Ishikawa (cell line): ENCODE measurements around the gene ORM1.

Experiments
- CEBPB ChIP-seq: IDR thresholded peaks from 2 replicates; pipeline ENCODE4 v1.6.1; 2012
- CREB1 ChIP-seq: IDR thresholded peaks from 2 replicates; pipeline ENCODE4 v1.6.1; 2012; ENCODE audit warnings: low read depth
- EGR1 ChIP-seq: IDR thresholded peaks from 2 replicates; pipeline ENCODE4 v1.6.1; 2012
- EP300 ChIP-seq: IDR thresholded peaks from 2 replicates; pipeline ENCODE4 v1.6.1; 2012; ENCODE audit warnings: borderline replicate concordance
- RAD21 ChIP-seq: IDR thresholded peaks from 2 replicates; pipeline ENCODE4 v1.6.1; 2012; ENCODE audit warnings: low read depth
- TCF12 ChIP-seq: IDR thresholded peaks from 2 replicates; pipeline ENCODE4 v1.6.1; 2012; ENCODE audit warnings: low read depth
- TEAD4 ChIP-seq: IDR thresholded peaks from 2 replicates; pipeline ENCODE4 v1.6.1; 2012
- YY1 ChIP-seq: IDR thresholded peaks from 2 replicates; pipeline ENCODE4 v1.6.1; 2012; ENCODE audit warnings: low read depth
- TF ChIP-seq, protein P1 (sequence below): IDR thresholded peaks from 2 replicates; pipeline ENCODE4 v1.6.1; 2012
- TF ChIP-seq, protein P2 (sequence below): IDR thresholded peaks from 2 replicates; pipeline ENCODE4 v1.6.1; 2012
- TF ChIP-seq, protein P3 (sequence below): IDR thresholded peaks from 2 replicates; pipeline ENCODE4 v1.6.1; 2012; ENCODE audit warnings: low read depth, mild to moderate bottlenecking

DNA sequence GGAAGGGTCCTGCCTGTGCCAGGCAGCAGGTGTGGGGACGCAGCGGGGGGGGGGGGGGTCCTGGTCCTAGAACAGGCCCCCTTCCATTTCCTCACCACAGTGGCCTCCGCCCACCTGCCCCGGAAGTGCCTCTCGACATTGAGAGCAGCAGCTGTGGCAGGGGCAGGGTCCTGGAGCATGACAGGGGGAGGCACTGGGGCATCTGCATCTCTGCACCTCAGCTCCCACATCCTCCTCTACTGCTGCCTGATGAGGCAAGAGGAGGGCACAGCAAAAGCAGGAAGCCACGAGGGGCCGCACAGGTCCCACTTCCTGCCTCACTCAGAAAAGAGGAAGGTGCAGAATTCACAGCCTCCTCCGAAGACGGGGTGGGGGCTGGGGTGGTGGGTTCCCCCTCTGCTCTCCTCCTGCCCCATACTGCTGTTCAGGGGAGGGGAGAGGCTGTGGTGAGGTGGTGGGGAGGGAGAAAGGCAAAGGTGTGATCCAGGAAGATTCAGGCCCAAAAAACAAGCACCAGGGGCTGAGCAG, 50.1 kb downstream of the ORM1 start:
- TF ChIP-seq EGR1 (no peak), RAD21 (no peak), TCF12 (no peak), YY1 (no peak), CREB1 (no peak), EP300 (no peak), CEBPB (no peak), TEAD4 (no peak)
- TF ChIP-seq, protein P1, sequence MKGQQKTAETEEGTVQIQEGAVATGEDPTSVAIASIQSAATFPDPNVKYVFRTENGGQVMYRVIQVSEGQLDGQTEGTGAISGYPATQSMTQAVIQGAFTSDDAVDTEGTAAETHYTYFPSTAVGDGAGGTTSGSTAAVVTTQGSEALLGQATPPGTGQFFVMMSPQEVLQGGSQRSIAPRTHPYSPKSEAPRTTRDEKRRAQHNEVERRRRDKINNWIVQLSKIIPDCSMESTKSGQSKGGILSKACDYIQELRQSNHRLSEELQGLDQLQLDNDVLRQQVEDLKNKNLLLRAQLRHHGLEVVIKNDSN: no peak
- TF ChIP-seq, protein P2, sequence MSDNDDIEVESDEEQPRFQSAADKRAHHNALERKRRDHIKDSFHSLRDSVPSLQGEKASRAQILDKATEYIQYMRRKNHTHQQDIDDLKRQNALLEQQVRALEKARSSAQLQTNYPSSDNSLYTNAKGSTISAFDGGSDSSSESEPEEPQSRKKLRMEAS: no peak
- TF ChIP-seq, protein P3, sequence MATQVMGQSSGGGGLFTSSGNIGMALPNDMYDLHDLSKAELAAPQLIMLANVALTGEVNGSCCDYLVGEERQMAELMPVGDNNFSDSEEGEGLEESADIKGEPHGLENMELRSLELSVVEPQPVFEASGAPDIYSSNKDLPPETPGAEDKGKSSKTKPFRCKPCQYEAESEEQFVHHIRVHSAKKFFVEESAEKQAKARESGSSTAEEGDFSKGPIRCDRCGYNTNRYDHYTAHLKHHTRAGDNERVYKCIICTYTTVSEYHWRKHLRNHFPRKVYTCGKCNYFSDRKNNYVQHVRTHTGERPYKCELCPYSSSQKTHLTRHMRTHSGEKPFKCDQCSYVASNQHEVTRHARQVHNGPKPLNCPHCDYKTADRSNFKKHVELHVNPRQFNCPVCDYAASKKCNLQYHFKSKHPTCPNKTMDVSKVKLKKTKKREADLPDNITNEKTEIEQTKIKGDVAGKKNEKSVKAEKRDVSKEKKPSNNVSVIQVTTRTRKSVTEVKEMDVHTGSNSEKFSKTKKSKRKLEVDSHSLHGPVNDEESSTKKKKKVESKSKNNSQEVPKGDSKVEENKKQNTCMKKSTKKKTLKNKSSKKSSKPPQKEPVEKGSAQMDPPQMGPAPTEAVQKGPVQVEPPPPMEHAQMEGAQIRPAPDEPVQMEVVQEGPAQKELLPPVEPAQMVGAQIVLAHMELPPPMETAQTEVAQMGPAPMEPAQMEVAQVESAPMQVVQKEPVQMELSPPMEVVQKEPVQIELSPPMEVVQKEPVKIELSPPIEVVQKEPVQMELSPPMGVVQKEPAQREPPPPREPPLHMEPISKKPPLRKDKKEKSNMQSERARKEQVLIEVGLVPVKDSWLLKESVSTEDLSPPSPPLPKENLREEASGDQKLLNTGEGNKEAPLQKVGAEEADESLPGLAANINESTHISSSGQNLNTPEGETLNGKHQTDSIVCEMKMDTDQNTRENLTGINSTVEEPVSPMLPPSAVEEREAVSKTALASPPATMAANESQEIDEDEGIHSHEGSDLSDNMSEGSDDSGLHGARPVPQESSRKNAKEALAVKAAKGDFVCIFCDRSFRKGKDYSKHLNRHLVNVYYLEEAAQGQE: no peak
